HepG2 (cell line): ENCODE data around the gene KCNK17. TPM values are rescaled to one million over a fixed set of nuclear protein-coding genes. Genes with fewer than 3 reads are reported as not detected.

ENCODE experiments used
- ATAC-seq: fragments of 200-7000 bp; cut with Tn5 transposase; 3 replicates; pipeline ENCODE4 v1.9.1; 2020; ENCODE audit warnings: mild to moderate bottlenecking, moderate library complexity
- BruUV-seq: library from RNA; stranded (reverse); fragments of 400-500 nt; replicated peaks from 2 replicates; lab custom pipeline; 2021; lab: Mats Ljungman, UMichigan
- CTCF ChIA-PET: fragments of 300-600 bp; formaldehyde crosslinking; extraction: SDS; loops from one replicate; lab custom pipeline; 2021; ENCODE audit warnings: low total read pairs, inconsistent platforms, low intra/inter-chr PET ratio; lab: Yijun Ruan, JAX
- POLR2A ChIA-PET: fragments of 350-600 bp; sonication (Branson Sonifier 250); formaldehyde crosslinking; loops from one replicate; lab custom pipeline; 2020; ENCODE audit warnings: antibody characterized with exemption, inconsistent platforms; lab: Yijun Ruan, JAX
- DNase-seq: peaks from one replicate; pipeline ENCODE4 v3.0.0-alpha.2; 2015; ENCODE audit warnings: low spot score
- FAIRE-seq: peaks from 3 replicates; lab custom pipeline; 2011; peaks lifted over from hg19 to GRCh38; lab: Jason Lieb, UNC
- H2AFZ ChIP-seq: one replicate; pipeline ENCODE4 v1.6.1; 2011; ENCODE audit warnings: low read length, inconsistent platforms
- H3K27ac ChIP-seq: fragments of 300-600 bp; 3 replicates; pipeline ENCODE4 v1.8.0; 2011; ENCODE audit warnings: mixed run types, mild to moderate bottlenecking, mixed read lengths, low read length, inconsistent platforms; ENCODE audit not compliant: insufficient read depth; ENCODE audit errors: extremely low read length
- H3K27me3 ChIP-seq, 2 experiments: fragments of 200-600 bp in 1 of 2; 2 replicates in 1 of 2; 3 replicates in 1 of 2; pipeline versions ENCODE4 v1.6.0 to v1.8.0; 2011; ENCODE audit warnings: low read length in 2 of 2, mild to moderate bottlenecking in 2 of 2, moderate library complexity in 2 of 2, inconsistent platforms in 1 of 2; ENCODE audit not compliant: insufficient read depth in 2 of 2, control insufficient read depth in 1 of 2
- H3K36me3 ChIP-seq, 2 experiments: fragments of 200-600 bp in 1 of 2; replicated peaks in 1 of 2; 2 replicates in 1 of 2; 3 replicates in 1 of 2; pipeline versions ENCODE4 v1.5.1 to v1.8.0; 2011; ENCODE audit warnings: low read length in 2 of 2, inconsistent platforms in 1 of 2; ENCODE audit not compliant: insufficient read depth in 2 of 2, control insufficient read depth in 1 of 2
- H3K4me1 ChIP-seq: 2 replicates; pipeline ENCODE4 v1.5.1; 2012; ENCODE audit warnings: low read length, inconsistent platforms; ENCODE audit not compliant: insufficient read depth
- H3K4me2 ChIP-seq: 2 replicates; pipeline ENCODE4 v1.6.0; 2011; ENCODE audit warnings: low read depth, low read length, inconsistent platforms
- H3K4me3 ChIP-seq, 3 experiments: fragments of 200-600 bp in 1 of 3; sonication (generic), shearing (Covaris generic) in 1 of 3; replicated peaks in 1 of 3; 2 replicates each; pipeline ENCODE4 v1.5.1; 2011 to 2016; ENCODE audit warnings: low read length in 3 of 3, inconsistent platforms in 2 of 3, low read depth in 2 of 3, mild to moderate bottlenecking in 2 of 3, control low read depth in 1 of 3, mixed read lengths in 1 of 3; ENCODE audit not compliant: insufficient read depth in 1 of 3
- H3K79me2 ChIP-seq: one replicate; pipeline ENCODE4 v1.6.1; 2011; ENCODE audit warnings: low read length, inconsistent platforms; ENCODE audit not compliant: insufficient read depth
- H3K9ac ChIP-seq: 2 replicates; pipeline ENCODE4 v1.6.0; 2011; ENCODE audit warnings: mild to moderate bottlenecking, low read depth, low read length, inconsistent platforms; ENCODE audit not compliant: insufficient read depth
- H3K9me3 ChIP-seq: 2 replicates; pipeline ENCODE4 v1.5.1; 2012; ENCODE audit warnings: mild to moderate bottlenecking, low read length
- H4K20me1 ChIP-seq: 2 replicates; pipeline ENCODE4 v1.6.0; 2011; ENCODE audit warnings: inconsistent platforms, mild to moderate bottlenecking, low read length, moderate library complexity; ENCODE audit not compliant: insufficient read depth
- ELF3 ChIP-seq: IDR thresholded peaks from 2 replicates; pipeline ENCODE4 v1.6.1; 2016; ENCODE audit warnings: missing genetic modification reagents, missing compliant biosample characterization
- JUN ChIP-seq: sonication (generic); formaldehyde crosslinking; IDR thresholded peaks from 2 replicates; pipeline ENCODE4 v1.4.0; 2020; ENCODE audit warnings: mild to moderate bottlenecking, missing genetic modification reagents
- ZMAT5 ChIP-seq: sonication (generic); formaldehyde crosslinking; IDR thresholded peaks from 2 replicates; pipeline ENCODE4 v1.5.0; 2020; ENCODE audit warnings: mild to moderate bottlenecking, low read depth, missing genetic modification reagents, borderline replicate concordance
- ZNF678 ChIP-seq: sonication (generic); formaldehyde crosslinking; IDR thresholded peaks from 2 replicates; pipeline ENCODE4 v1.4.0; 2020; ENCODE audit warnings: mild to moderate bottlenecking, missing genetic modification reagents
- WGBS: methylation state at CpG from one replicate; pipeline ENCODE4 v1.1.6; 2017; ENCODE audit warnings: low lambda C conversion rate; 5-methylcytosine and 5-hydroxymethylcytosine counted together
- in situ Hi-C: cut with HindIII; loops from 2 replicates; pipeline ENCODE4 v1.10.0; 2017; ENCODE audit warnings: low pct_unique_long_range_greater_than_20kb; ENCODE audit not compliant: extremely low pct_ligation_motif_present
- intact Hi-C: fragments of 100-400 bp; cut with micrococcal nuclease; formaldehyde crosslinking; loops from one replicate; pipeline ENCODE4 v1.10.0; 2022; ENCODE audit not compliant: unreplicated experiment
- polyA plus RNA-seq, 8 experiments: library from polyadenylated mRNA; depleted of rRNA in 3 of 8; stranded (reverse) in 7 of 8; unstranded in 1 of 8; fragments of >200 nt; fragmentation: Illumina TruSeq in 4 of 8; extraction: Trizol in 4 of 8; gene quantifications; 2 replicates each; pipeline versions ENCODE4 v1.2.1 to v1.2.3, GENCODE V29; 2011 to 2016; ENCODE audit warnings: low read depth in 4 of 8, missing spikeins in 1 of 8, mixed read lengths in 1 of 8; ENCODE audit not compliant: insufficient read depth in 1 of 8
- total RNA-seq, 5 experiments: library from RNA; depleted of rRNA; stranded (reverse); fragments of >200 nt; fragmentation: Illumina TruSeq; extraction: Trizol; gene quantifications; 2 replicates each; pipeline ENCODE4 v1.2.3, GENCODE V29; 2016; ENCODE audit warnings: low read depth in 1 of 5
- TF ChIP-seq, protein P1 (sequence below), 2 experiments: fragments of 450-650 bp in 1 of 2; sonication (generic) in 1 of 2; formaldehyde crosslinking in 1 of 2; IDR thresholded peaks; 2 replicates each; pipeline versions ENCODE4 v1.6.1 to v1.8.0; 2016 to 2022; ENCODE audit warnings: antibody characterized with exemption in 1 of 2, mild to moderate bottlenecking in 1 of 2, missing genetic modification reagents in 1 of 2

The KCNK17 gene
- total and polyA plus RNA-seq, 2 of the 13 experiments (the other 11 are each of a cell fraction or from before 2014, with no cell fraction given) = not detected

DNA sequence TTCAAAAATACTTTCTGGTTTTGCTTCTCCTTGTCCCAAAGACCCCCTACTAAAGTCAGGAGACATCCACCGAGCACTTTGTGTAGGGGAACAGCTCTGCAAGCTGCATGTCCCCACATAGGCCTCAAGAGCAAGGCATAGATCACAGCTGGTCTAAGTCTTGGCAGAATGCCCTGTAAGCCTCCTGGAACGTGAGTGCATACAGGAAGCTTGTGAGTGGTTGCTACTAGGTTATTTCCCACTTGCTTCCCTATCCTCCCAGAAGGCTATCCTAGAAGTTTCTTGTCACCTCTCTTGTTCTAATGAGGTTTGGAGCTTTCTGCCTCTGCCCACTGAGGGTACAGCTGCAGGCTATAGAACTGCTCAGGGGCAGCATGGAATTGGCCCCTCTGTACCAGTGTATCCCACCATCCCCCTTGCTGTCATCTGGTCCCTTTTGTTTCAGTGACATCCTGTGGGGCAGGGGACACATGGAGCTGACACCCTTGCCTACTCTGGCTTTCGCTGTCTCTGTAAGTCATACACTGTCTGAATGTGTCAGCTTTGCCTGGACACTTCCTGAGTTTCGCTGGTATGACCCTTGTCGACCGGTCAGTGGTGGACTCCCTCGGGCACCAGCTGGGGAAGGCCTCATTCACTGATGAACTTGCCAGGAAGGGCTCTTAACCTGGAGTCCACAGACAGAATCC lies 43.9 kb upstream of the KCNK17 start (continued):
- no peak for TF ChIP-seq ZMAT5 (CRISPR knock-in tag)
- no peak for TF ChIP-seq JUN
- TF ChIP-seq ELF3 (CRISPR knock-in tag) = no peak
- TF ChIP-seq ZNF678 (CRISPR knock-in tag) = no peak

GRCh38 chr6:39353698-39354315 lies 39.6 kb upstream of the KCNK17 start:
- no peaks in the 10 kb centered on the region for H3K4me1 ChIP-seq
- ATAC-seq (no peak), DNase-seq (no peak), FAIRE-seq (no peak)
- no peaks in the 10 kb centered on the region for H3K27me3 ChIP-seq
- 53% methylated on average over 4 of the region's 7 CpGs for WGBS
- no peaks in the 10 kb centered on the region for H3K79me2 ChIP-seq
- no peak overlapping the region for H3K9ac ChIP-seq
- H3K27ac ChIP-seq = no peak overlapping the region
- ChIA-PET POLR2A (no interaction called here), CTCF (no interaction called here)
- H3K4me2 ChIP-seq = no peak overlapping the region
- intact Hi-C loops = no loop called here
- no peaks in the 10 kb centered on the region for H3K36me3 ChIP-seq
- H3K4me3 ChIP-seq = no peak overlapping the region
- H2AFZ ChIP-seq = no peak overlapping the region
- H4K20me1 ChIP-seq = no peaks in the 10 kb centered on the region
- BruUV-seq = no TSS peak
- in situ Hi-C loops = loop anchor here (10.0 kb wide), 1 partner anchor 531 kb away; no protein-coding TSS in a partner anchor
- H3K9me3 ChIP-seq = no peaks in the 10 kb centered on the region
- TF ChIP-seq, protein P1, sequence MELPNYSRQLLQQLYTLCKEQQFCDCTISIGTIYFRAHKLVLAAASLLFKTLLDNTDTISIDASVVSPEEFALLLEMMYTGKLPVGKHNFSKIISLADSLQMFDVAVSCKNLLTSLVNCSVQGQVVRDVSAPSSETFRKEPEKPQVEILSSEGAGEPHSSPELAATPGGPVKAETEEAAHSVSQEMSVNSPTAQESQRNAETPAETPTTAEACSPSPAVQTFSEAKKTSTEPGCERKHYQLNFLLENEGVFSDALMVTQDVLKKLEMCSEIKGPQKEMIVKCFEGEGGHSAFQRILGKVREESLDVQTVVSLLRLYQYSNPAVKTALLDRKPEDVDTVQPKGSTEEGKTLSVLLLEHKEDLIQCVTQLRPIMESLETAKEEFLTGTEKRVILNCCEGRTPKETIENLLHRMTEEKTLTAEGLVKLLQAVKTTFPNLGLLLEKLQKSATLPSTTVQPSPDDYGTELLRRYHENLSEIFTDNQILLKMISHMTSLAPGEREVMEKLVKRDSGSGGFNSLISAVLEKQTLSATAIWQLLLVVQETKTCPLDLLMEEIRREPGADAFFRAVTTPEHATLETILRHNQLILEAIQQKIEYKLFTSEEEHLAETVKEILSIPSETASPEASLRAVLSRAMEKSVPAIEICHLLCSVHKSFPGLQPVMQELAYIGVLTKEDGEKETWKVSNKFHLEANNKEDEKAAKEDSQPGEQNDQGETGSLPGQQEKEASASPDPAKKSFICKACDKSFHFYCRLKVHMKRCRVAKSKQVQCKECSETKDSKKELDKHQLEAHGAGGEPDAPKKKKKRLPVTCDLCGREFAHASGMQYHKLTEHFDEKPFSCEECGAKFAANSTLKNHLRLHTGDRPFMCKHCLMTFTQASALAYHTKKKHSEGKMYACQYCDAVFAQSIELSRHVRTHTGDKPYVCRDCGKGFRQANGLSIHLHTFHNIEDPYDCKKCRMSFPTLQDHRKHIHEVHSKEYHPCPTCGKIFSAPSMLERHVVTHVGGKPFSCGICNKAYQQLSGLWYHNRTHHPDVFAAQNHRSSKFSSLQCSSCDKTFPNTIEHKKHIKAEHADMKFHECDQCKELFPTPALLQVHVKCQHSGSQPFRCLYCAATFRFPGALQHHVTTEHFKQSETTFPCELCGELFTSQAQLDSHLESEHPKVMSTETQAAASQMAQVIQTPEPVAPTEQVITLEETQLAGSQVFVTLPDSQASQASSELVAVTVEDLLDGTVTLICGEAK (IDR thresholded peaks at IDR 0.05) = no peak
- TF ChIP-seq, protein P1 (CRISPR knock-in tag; IDR thresholded peaks at IDR 0.05) = no peak
